Activated CD4-positive, alpha-beta T cell treated with anti-CD3 and anti-CD28 coated beads, Interleukin-2, amount 50 U/mL, for 4 hours (primary cell): ENCODE results near the gene FGFR2.

Source experiments
- DNase-seq, 2 experiments: peaks; one replicate each; pipeline ENCODE4 v3.0.0-alpha.2; 2020

The FGFR2 gene

GRCh38 chr10:121609426-121610380 is 11.5 kb upstream of the FGFR2 start:
- no peak for DNase-seq

GRCh38 chr10:121608469-121609190 is 10.4 kb upstream of the FGFR2 start:
- no peak for DNase-seq

- no peak for DNase-seq
These were observed 9.2 kb upstream of the FGFR2 start for GRCh38 chr10:121607310-121608055.

- DNase-seq = no peak
These were observed 7.5 kb upstream of the FGFR2 start for GRCh38 chr10:121605708-121606107.

GRCh38 chr10:121601458-121601857 is 3.2 kb upstream of the FGFR2 start:
- DNase-seq = no peak

- DNase-seq = no peak
These were observed 2.4 kb upstream of the FGFR2 start for GRCh38 chr10:121600611-121601010.

- no peak for DNase-seq
These were observed 1.7 kb upstream of the FGFR2 start for GRCh38 chr10:121599947-121600346.

GRCh38 chr10:121597504-121598262 is 561 bp downstream of the FGFR2 start:
- DNase-seq = no peak

GRCh38 chr10:121596689-121597503 is 1.3 kb downstream of the FGFR2 start:
- no peak for DNase-seq

GRCh38 chr10:121595806-121596688 is 2.2 kb downstream of the FGFR2 start:
- no peak for DNase-seq

- no peak for DNase-seq
These were observed 2.9 kb downstream of the FGFR2 start for GRCh38 chr10:121595351-121595805.

- DNase-seq = no peak
These were observed 3.5 kb downstream of the FGFR2 start for GRCh38 chr10:121594623-121595350.

- DNase-seq = no peak
These were observed 4.2 kb downstream of the FGFR2 start for GRCh38 chr10:121594076-121594475.

GRCh38 chr10:121593281-121594075 is 4.8 kb downstream of the FGFR2 start:
- no peak for DNase-seq

- no peak for DNase-seq
These were observed 5.9 kb downstream of the FGFR2 start for GRCh38 chr10:121592155-121592890.

- no peak for DNase-seq
These were observed 7.1 kb downstream of the FGFR2 start for GRCh38 chr10:121591186-121591585.

GRCh38 chr10:121590772-121591171 is 7.5 kb downstream of the FGFR2 start:
- no peak for DNase-seq

- DNase-seq = no peak
These were observed 8.7 kb downstream of the FGFR2 start for GRCh38 chr10:121589553-121589952.
